ENCODE results near the gene ROBO1.

ROBO1 gene

DNA sequence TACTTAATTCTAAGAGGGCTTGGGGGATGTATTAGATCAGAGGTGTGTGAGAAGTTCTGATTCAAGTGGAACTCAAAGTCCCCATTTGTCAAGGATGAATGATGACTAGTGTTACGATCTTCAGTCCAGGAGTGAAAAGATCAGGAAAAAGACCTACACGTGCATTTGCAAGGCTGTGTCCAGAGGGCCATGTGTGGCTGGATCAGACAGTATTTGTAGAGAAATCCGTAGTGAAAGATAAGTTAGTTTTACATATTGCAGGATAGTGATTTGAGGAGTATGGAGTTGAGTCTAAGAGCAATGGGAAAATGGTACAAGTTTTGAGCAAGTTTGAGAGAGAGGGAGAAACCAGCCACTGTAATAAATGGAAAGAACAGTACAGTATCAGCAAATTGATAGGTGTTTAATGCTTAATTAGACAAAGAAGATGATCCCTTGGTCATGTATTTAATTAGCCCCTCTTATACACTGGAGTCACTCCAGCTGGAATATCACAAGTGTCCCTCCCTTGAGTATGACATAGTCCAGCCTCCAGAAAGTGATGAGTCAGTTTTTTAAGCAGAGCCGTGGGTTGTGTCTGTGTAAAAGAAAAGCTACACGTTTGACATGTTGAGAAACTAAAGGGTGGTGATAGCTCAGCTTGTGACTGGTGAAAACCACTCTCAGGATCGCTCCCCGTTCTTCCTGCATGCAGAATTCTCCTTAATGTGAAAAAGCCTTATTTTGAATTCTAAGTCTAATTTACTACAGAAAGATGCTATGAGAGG lies 348.8 kb downstream of the ROBO1 start:
- no peak for DNase-seq (ENCODE audit: extremely low spot score)
- TF ChIP-seq FOXA1 (IDR thresholded peaks at IDR 0.05) (no peak), NFRKB (IDR thresholded peaks at IDR 0.05) (no peak), SP1 (IDR thresholded peaks at IDR 0.05) (no peak), LEF1 (IDR thresholded peaks at IDR 0.05; ENCODE audit: borderline replicate concordance) (no peak), HDGF (IDR thresholded peaks at IDR 0.05; ENCODE audit: borderline replicate concordance) (no peak), L3MBTL2 (conservative IDR thresholded peaks at IDR 0.05) (no peak), SUZ12 (IDR thresholded peaks at IDR 0.05) (no peak), BHLHE40 (IDR thresholded peaks at IDR 0.05; ENCODE audit: borderline replicate concordance) (no peak), ELF4 (IDR thresholded peaks at IDR 0.05) (no peak), TARDBP (IDR thresholded peaks at IDR 0.05) (no peak), CTBP1 (IDR thresholded peaks at IDR 0.05; ENCODE audit: borderline replicate concordance) (no peak), PKNOX1 (IDR thresholded peaks at IDR 0.05) (no peak), ARNT (IDR thresholded peaks at IDR 0.05) (no peak), ZNF384 (IDR thresholded peaks at IDR 0.05) (no peak), FOXK2 (IDR thresholded peaks at IDR 0.05) (no peak), FOXM1 (IDR thresholded peaks at IDR 0.05; ENCODE audit: borderline replicate concordance) (no peak)
- POLR2A ChIA-PET, result no interaction called here
- CTCF ChIA-PET, result no interaction called here

- ChIA-PET POLR2A (no interaction called here), CTCF (no interaction called here)
- DNase-seq (ENCODE audit: extremely low spot score), result no peak
- TF ChIP-seq TARDBP (IDR thresholded peaks at IDR 0.05), result no peak
- TF ChIP-seq ZNF384 (IDR thresholded peaks at IDR 0.05), result no peak
- no peak for TF ChIP-seq HDGF (IDR thresholded peaks at IDR 0.05; ENCODE audit: borderline replicate concordance)
- TF ChIP-seq L3MBTL2 (conservative IDR thresholded peaks at IDR 0.05), result no peak
- TF ChIP-seq BHLHE40 (IDR thresholded peaks at IDR 0.05; ENCODE audit: borderline replicate concordance), result no peak
- TF ChIP-seq FOXK2 (IDR thresholded peaks at IDR 0.05), result no peak
These were observed 352.4 kb downstream of the ROBO1 start for GRCh38 chr3:79415356-79415755.

DNA sequence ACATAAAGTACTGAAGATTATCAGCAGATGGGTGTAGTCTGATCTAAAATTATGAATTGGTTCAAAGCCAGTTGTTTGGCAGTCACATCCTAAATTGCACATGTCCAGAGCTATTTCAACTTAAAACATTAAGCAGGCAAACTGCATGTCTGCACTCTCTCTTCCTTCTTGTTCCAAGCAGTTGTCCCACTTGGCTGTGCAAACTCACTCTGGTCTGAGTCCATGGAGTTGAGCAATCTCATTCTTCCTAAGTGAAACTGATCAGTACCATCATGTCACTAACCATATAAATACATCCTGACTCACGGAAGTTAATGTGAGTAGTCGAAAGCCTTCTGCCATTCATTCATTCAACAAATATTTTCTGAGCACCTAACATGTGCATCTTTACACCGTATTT lies 353.0 kb downstream of the ROBO1 start:
- DNase-seq (ENCODE audit: extremely low spot score), result no peak
- POLR2A ChIA-PET, result no interaction called here
- TF ChIP-seq LEF1 (IDR thresholded peaks at IDR 0.05; ENCODE audit: borderline replicate concordance), result no peak
- TF ChIP-seq L3MBTL2 (conservative IDR thresholded peaks at IDR 0.05), result no peak
- TF ChIP-seq CTBP1 (IDR thresholded peaks at IDR 0.05; ENCODE audit: borderline replicate concordance), result no peak
- no peak for TF ChIP-seq TARDBP (IDR thresholded peaks at IDR 0.05)
- TF ChIP-seq FOXA1 (IDR thresholded peaks at IDR 0.05), result no peak
- TF ChIP-seq FOXM1 (IDR thresholded peaks at IDR 0.05; ENCODE audit: borderline replicate concordance), result no peak
- TF ChIP-seq ELF4 (IDR thresholded peaks at IDR 0.05), result no peak
- no peak for TF ChIP-seq HDGF (IDR thresholded peaks at IDR 0.05; ENCODE audit: borderline replicate concordance)
- no peak for TF ChIP-seq FOXK2 (IDR thresholded peaks at IDR 0.05)
- no peak for TF ChIP-seq PKNOX1 (IDR thresholded peaks at IDR 0.05)
- no peak for TF ChIP-seq ARNT (IDR thresholded peaks at IDR 0.05)
- TF ChIP-seq BHLHE40 (IDR thresholded peaks at IDR 0.05; ENCODE audit: borderline replicate concordance), result no peak
- no peak for TF ChIP-seq NFRKB (IDR thresholded peaks at IDR 0.05)
- no peak for TF ChIP-seq SP1 (IDR thresholded peaks at IDR 0.05)
- no peak for TF ChIP-seq ZNF384 (IDR thresholded peaks at IDR 0.05)
- TF ChIP-seq SUZ12 (IDR thresholded peaks at IDR 0.05), result no peak
- CTCF ChIA-PET, result no interaction called here

GRCh38 chr3:79414035-79414434 lies 353.8 kb downstream of the ROBO1 start:
- ChIA-PET CTCF (no interaction called here), POLR2A (no interaction called here)
- no peak for DNase-seq (ENCODE audit: extremely low spot score)
- TF ChIP-seq L3MBTL2 (conservative IDR thresholded peaks at IDR 0.05) (no peak), NFRKB (IDR thresholded peaks at IDR 0.05) (no peak), LEF1 (IDR thresholded peaks at IDR 0.05; ENCODE audit: borderline replicate concordance) (no peak), PKNOX1 (IDR thresholded peaks at IDR 0.05) (no peak), TARDBP (IDR thresholded peaks at IDR 0.05) (no peak), BHLHE40 (IDR thresholded peaks at IDR 0.05; ENCODE audit: borderline replicate concordance) (no peak), ARNT (IDR thresholded peaks at IDR 0.05) (no peak), CTBP1 (IDR thresholded peaks at IDR 0.05; ENCODE audit: borderline replicate concordance) (no peak), FOXK2 (IDR thresholded peaks at IDR 0.05) (no peak), SUZ12 (IDR thresholded peaks at IDR 0.05) (no peak), FOXA1 (IDR thresholded peaks at IDR 0.05) (no peak), ZNF384 (IDR thresholded peaks at IDR 0.05) (no peak), ELF4 (IDR thresholded peaks at IDR 0.05) (no peak), FOXM1 (IDR thresholded peaks at IDR 0.05; ENCODE audit: borderline replicate concordance) (no peak), HDGF (IDR thresholded peaks at IDR 0.05; ENCODE audit: borderline replicate concordance) (no peak)

DNA sequence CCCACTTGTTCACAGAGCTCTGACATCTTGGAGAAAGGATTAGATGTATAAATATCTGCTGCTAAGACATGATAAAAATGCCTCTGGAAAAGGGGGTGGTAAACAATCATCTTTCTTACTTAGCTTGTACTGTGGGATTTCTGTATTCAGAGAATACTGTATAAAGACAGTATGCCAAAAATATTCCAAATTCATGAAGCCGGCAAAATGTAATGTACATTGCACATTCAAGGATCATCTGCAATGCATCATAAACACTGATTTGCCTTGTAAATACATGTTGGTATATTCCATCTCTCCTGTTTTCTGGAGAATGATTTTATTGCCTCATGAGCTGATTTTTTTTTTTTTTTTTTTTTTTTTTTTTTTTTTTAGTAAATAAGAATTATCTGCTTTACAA lies 355.3 kb downstream of the ROBO1 start:
- CTCF ChIA-PET, result no interaction called here
- TF ChIP-seq HDGF (IDR thresholded peaks at IDR 0.05; ENCODE audit: borderline replicate concordance) (no peak), LEF1 (IDR thresholded peaks at IDR 0.05; ENCODE audit: borderline replicate concordance) (no peak), FOXA1 (IDR thresholded peaks at IDR 0.05) (no peak), FOXK2 (IDR thresholded peaks at IDR 0.05) (no peak), CTBP1 (IDR thresholded peaks at IDR 0.05; ENCODE audit: borderline replicate concordance) (no peak), SP1 (IDR thresholded peaks at IDR 0.05) (no peak), ZNF384 (IDR thresholded peaks at IDR 0.05) (no peak), BHLHE40 (IDR thresholded peaks at IDR 0.05; ENCODE audit: borderline replicate concordance) (no peak), FOXM1 (IDR thresholded peaks at IDR 0.05; ENCODE audit: borderline replicate concordance) (no peak), PKNOX1 (IDR thresholded peaks at IDR 0.05) (no peak), ELF4 (IDR thresholded peaks at IDR 0.05) (no peak), L3MBTL2 (conservative IDR thresholded peaks at IDR 0.05) (no peak)
- no peak for DNase-seq (ENCODE audit: extremely low spot score)
- POLR2A ChIA-PET, result no interaction called here
